Measurements from ENCODE around the gene SUV39H1. TPM values are rescaled to one million over a fixed set of nuclear protein-coding genes. Genes with fewer than 3 reads are reported as not detected.

SUV39H1 gene
- polyA plus RNA-seq, 1 of the 3 experiments (the other 2 are of a cell fraction): 8.5 TPM

- Histone ChIP-seq H3K9me3 (no peaks in the 10 kb centered on the region), H3F3A (replicated peaks; ENCODE audit: insufficient read depth) (no peaks in the 10 kb centered on the region), H3K9ac (no peak overlapping the region), H3K27ac (ENCODE audit: low read depth in 2 of 2, low read length in 1 of 2) (peak overlapping the region; percentile 53 to 58; a peak in 2 of 4 replicates), H3K4me2 (peak overlapping the region; percentile 81), H3K9me2 (no peaks in the 10 kb centered on the region), H3K4me3 (ENCODE audit: low read depth in 2 of 2, low read length in 1 of 2) (peak overlapping the region; percentile 56 to 60; a peak in 3 of 4 replicates), H3K36me3 (replicated peaks in 1 of 2; ENCODE audit: control insufficient read depth in 1 of 2, insufficient read depth in 2 of 2, low read length in 1 of 2) (no peaks in the 10 kb centered on the region), H3K79me2 (ENCODE audit: insufficient read depth) (peaks cover 17% of the 10 kb centered on the region; the same call in 1 of the 2 replicates), H3K27me3 (ENCODE audit: insufficient read depth) (peaks cover 10% of the 10 kb centered on the region; the same call in 1 of the 2 replicates), H3K4me1 (ENCODE audit: control insufficient read depth in 1 of 2, insufficient read depth in 2 of 2, low read depth in 1 of 2, low read length in 1 of 2) (peaks cover 0 to 18% of the 10 kb centered on the region in 2 experiments; a peak in 1 of 4 replicates), H2AFZ (ENCODE audit: low read depth) (peak overlapping the region; percentile 68; the same call in 1 of the 2 replicates), H4K20me1 (ENCODE audit: insufficient read depth) (no peaks in the 10 kb centered on the region)
- CTCF ChIA-PET: interaction anchor here (1.2 kb wide), 1 partner anchor 47 kb away, joined by 4 read pairs; no protein-coding TSS in a partner anchor
- TF ChIP-seq FOXM1 (IDR thresholded peaks at IDR 0.05; ENCODE audit: low read depth) (no peak), NFIC (IDR thresholded peaks at IDR 0.05; ENCODE audit: borderline replicate concordance) (no peak), CTCF (IDR thresholded peaks at IDR 0.05) (no peak), MXI1 (IDR thresholded peaks at IDR 0.05; ENCODE audit: low read depth, low read length) (peak; percentile 11; the same call in 1 of the 2 replicates), MEF2A (IDR thresholded peaks at IDR 0.05; ENCODE audit: borderline replicate concordance, low read depth) (no peak), YY1 (IDR thresholded peaks at IDR 0.05; ENCODE audit: low read depth) (no peak), FOSL2 (IDR thresholded peaks at IDR 0.05; ENCODE audit: borderline replicate concordance, low read depth) (no peak), TCF12 (IDR thresholded peaks at IDR 0.05) (no peak)
- no peak for DNase-seq
- POLR2A ChIA-PET: interaction anchor here (1.5 to 1.8 kb wide), 2 partner anchors 19 to 42 kb away, joined by 3 to 5 read pairs; no protein-coding TSS in a partner anchor
- WGBS (ENCODE audit: low lambda C conversion rate): 22% methylated on average over 5 of the region's 14 CpGs
Observed at GRCh38 chrX:48695534-48695896, 1.0 kb upstream of the SUV39H1 start.

GRCh38 chrX:48695925-48696300, 621 bp upstream of the SUV39H1 start:
- no peaks in the 10 kb centered on the region for H3F3A ChIP-seq (replicated peaks; ENCODE audit: insufficient read depth)
- H4K20me1 ChIP-seq (ENCODE audit: insufficient read depth): no peaks in the 10 kb centered on the region
- POLR2A ChIA-PET: interaction anchor here (1.5 to 1.8 kb wide), 2 partner anchors 20 to 42 kb away, joined by 3 to 5 read pairs; no protein-coding TSS in a partner anchor
- H2AFZ ChIP-seq (ENCODE audit: low read depth): peak overlapping the region; percentile 68; the same call in 1 of the 2 replicates
- H3K4me3 ChIP-seq (ENCODE audit: low read depth in 2 of 2, low read length in 1 of 2): peak overlapping the region; percentile 56 to 60
- H3K9me3 ChIP-seq: no peaks in the 10 kb centered on the region
- peaks cover 0 to 3% of the 10 kb centered on the region in 2 experiments for H3K36me3 ChIP-seq (replicated peaks in 1 of 2; ENCODE audit: control insufficient read depth in 1 of 2, insufficient read depth in 2 of 2, low read length in 1 of 2)
- peak; percentile 55 for DNase-seq
- 0% methylated on average over 7 of the region's 8 CpGs for whole genome bisulfite sequencing (ENCODE audit: low lambda C conversion rate)
- H3K9ac ChIP-seq: peak overlapping the region; percentile 53
- TF ChIP-seq IRF3 (IDR thresholded peaks at IDR 0.05; ENCODE audit: low read depth, low read length): no peak
- TF ChIP-seq MXI1 (IDR thresholded peaks at IDR 0.05; ENCODE audit: low read depth, low read length): peak; percentile 1; the same call in 1 of the 2 replicates
- TF ChIP-seq TAF1 (IDR thresholded peaks at IDR 0.05; ENCODE audit: borderline replicate concordance, low read depth, low read length): no peak
- no peaks in the 10 kb centered on the region for H3K9me2 ChIP-seq
- H3K4me1 ChIP-seq (ENCODE audit: control insufficient read depth in 1 of 2, insufficient read depth in 2 of 2, low read depth in 1 of 2, low read length in 1 of 2): peaks cover 0 to 18% of the 10 kb centered on the region in 2 experiments; a peak in 1 of 4 replicates
- CTCF ChIA-PET: interaction anchor here (1.2 kb wide), 1 partner anchor 47 kb away, joined by 4 read pairs; no protein-coding TSS in a partner anchor
- peak overlapping the region; percentile 53 to 58; a peak in 3 of 4 replicates for H3K27ac ChIP-seq (ENCODE audit: low read depth in 2 of 2, low read length in 1 of 2)
- H3K27me3 ChIP-seq (ENCODE audit: insufficient read depth): peaks cover 10% of the 10 kb centered on the region; the same call in 1 of the 2 replicates
- peaks cover 17% of the 10 kb centered on the region; the same call in 1 of the 2 replicates for H3K79me2 ChIP-seq (ENCODE audit: insufficient read depth)
- peak overlapping the region; percentile 81 for H3K4me2 ChIP-seq

All from SK-N-SH (cell line).